Upper lobe of right lung (tissue), 1 donor: ENCODE results near the gene GLT1D1. TPM values are rescaled to one million over a fixed set of nuclear protein-coding genes. Genes with fewer than 3 reads are reported as not detected.

Experiments
- ATAC-seq: fragments of 200-7000 bp; cut with Tn5 transposase; one replicate; pipeline ENCODE4 v1.9.1; 2020; ENCODE audit warnings: mild to moderate bottlenecking, moderate library complexity
- DNase-seq: peaks from one replicate; pipeline ENCODE4 v3.0.0-alpha.2; 2020
- H3K27ac ChIP-seq: fragments of 200-600 bp; one replicate; pipeline ENCODE4 v1.8.0; 2022
- H3K27me3 ChIP-seq: fragments of 200-600 bp; one replicate; pipeline ENCODE4 v1.8.0; 2022; ENCODE audit warnings: mild to moderate bottlenecking
- H3K36me3 ChIP-seq: fragments of 200-600 bp; one replicate; pipeline ENCODE4 v1.8.0; 2022
- H3K4me1 ChIP-seq: fragments of 200-600 bp; one replicate; pipeline ENCODE4 v1.8.0; 2022
- H3K4me3 ChIP-seq: fragments of 200-600 bp; one replicate; pipeline ENCODE4 v1.8.0; 2022; ENCODE audit warnings: mild to moderate bottlenecking
- H3K9me3 ChIP-seq: fragments of 200-600 bp; one replicate; pipeline ENCODE4 v1.8.0; 2022
- CTCF ChIP-seq: fragments of 200-600 bp; IDR thresholded peaks from one replicate; pipeline ENCODE4 v1.8.0; 2022; ENCODE audit warnings: antibody characterized with exemption
- intact Hi-C: fragments of 100-400 bp; cut with DNase I; formaldehyde crosslinking; loops from one replicate; pipeline ENCODE4 v1.11.0; 2022
- total RNA-seq: library from RNA; stranded (reverse); fragmentation: NEBNext Ultra II Directional; extraction: Animal tissue kit (Norgen Biotek cat#: 25700); gene quantifications from one replicate; pipeline ENCODE4 v1.2.1, GENCODE V29; 2021
- donor health status: DM: no; HTN: yes; CAD: no; lungs with severe emphysema.

Gene GLT1D1
- total RNA-seq, 1 donor from 2014 or later: 3.5 TPM

GRCh38 chr12:128974881-128975280 lies 121.6 kb downstream of the GLT1D1 start:
- intact Hi-C loops: no loop called here
- Histone ChIP-seq H3K4me3 (no peak overlapping the region), H3K36me3 (no peaks in the 10 kb centered on the region), H3K4me1 (no peaks in the 10 kb centered on the region), H3K27me3 (peaks cover 29% of the 10 kb centered on the region), H3K9me3 (no peaks in the 10 kb centered on the region), H3K27ac (no peak overlapping the region)
- no peak for TF ChIP-seq CTCF
- no peak for DNase-seq
- no peak for ATAC-seq

GRCh38 chr12:128976120-128976738 lies 123.0 kb downstream of the GLT1D1 start:
- intact Hi-C loops: no loop called here
- H3K4me1 ChIP-seq: no peaks in the 10 kb centered on the region
- no peaks in the 10 kb centered on the region for H3K9me3 ChIP-seq
- H3K27ac ChIP-seq: no peak overlapping the region
- H3K27me3 ChIP-seq: peaks cover 17% of the 10 kb centered on the region
- H3K4me3 ChIP-seq: no peak overlapping the region
- no peak for DNase-seq
- TF ChIP-seq CTCF: peak; percentile 41
- ATAC-seq: peak; percentile 83
- H3K36me3 ChIP-seq: no peaks in the 10 kb centered on the region

- H3K27ac ChIP-seq: no peak overlapping the region
- ATAC-seq (no peak), DNase-seq (no peak)
- intact Hi-C loops: no loop called here
- H3K9me3 ChIP-seq: no peaks in the 10 kb centered on the region
- no peaks in the 10 kb centered on the region for H3K36me3 ChIP-seq
- H3K4me1 ChIP-seq: no peaks in the 10 kb centered on the region
- no peak for TF ChIP-seq CTCF
- peaks cover 13% of the 10 kb centered on the region for H3K27me3 ChIP-seq
- no peak overlapping the region for H3K4me3 ChIP-seq
Measured at GRCh38 chr12:128977441-128977840, 124.2 kb downstream of the GLT1D1 start.

GRCh38 chr12:128978067-128978466 lies 124.8 kb downstream of the GLT1D1 start:
- TF ChIP-seq CTCF: no peak
- H3K4me1 ChIP-seq: no peaks in the 10 kb centered on the region
- H3K9me3 ChIP-seq: no peaks in the 10 kb centered on the region
- peaks cover 8% of the 10 kb centered on the region for H3K27me3 ChIP-seq
- no peaks in the 10 kb centered on the region for H3K36me3 ChIP-seq
- DNase-seq: no peak
- intact Hi-C loops: no loop called here
- H3K4me3 ChIP-seq: no peak overlapping the region
- no peak overlapping the region for H3K27ac ChIP-seq
- ATAC-seq: no peak

- Histone ChIP-seq H3K4me3 (no peak overlapping the region), H3K4me1 (no peaks in the 10 kb centered on the region), H3K36me3 (no peaks in the 10 kb centered on the region), H3K9me3 (no peaks in the 10 kb centered on the region), H3K27me3 (peaks cover 8% of the 10 kb centered on the region), H3K27ac (no peak overlapping the region)
- ATAC-seq (no peak), DNase-seq (no peak)
- no peak for TF ChIP-seq CTCF
- intact Hi-C loops: no loop called here
Measured at GRCh38 chr12:128980623-128981022, 127.3 kb downstream of the GLT1D1 start.

- Histone ChIP-seq H3K4me3 (no peak overlapping the region), H3K27ac (no peak overlapping the region), H3K4me1 (no peaks in the 10 kb centered on the region), H3K9me3 (no peaks in the 10 kb centered on the region), H3K36me3 (no peaks in the 10 kb centered on the region), H3K27me3 (peaks cover 8% of the 10 kb centered on the region)
- intact Hi-C loops: no loop called here
- no peak for DNase-seq
- ATAC-seq: no peak
- TF ChIP-seq CTCF: no peak
Measured at GRCh38 chr12:128981971-128982533, 128.8 kb downstream of the GLT1D1 start.
